ENCODE data around the gene ZBTB7C.

The ZBTB7C gene

GRCh38 chr18:48163738-48164115 is 245.5 kb downstream of the ZBTB7C start:
- in situ Hi-C loops (cut with MboI; ENCODE audit: low sequenced_read_pairs, unreplicated experiment), result no loop called here
- TF ChIP-seq CTCF (IDR thresholded peaks at IDR 0.05; ENCODE audit: borderline replicate concordance, control extremely low read depth, extremely low read depth, insufficient read depth, missing control alignments), result no peak
- no peak for DNase-seq (ENCODE audit: low spot score)

GRCh38 chr18:48162956-48163737 is 246.0 kb downstream of the ZBTB7C start:
- no peak for TF ChIP-seq CTCF (IDR thresholded peaks at IDR 0.05; ENCODE audit: borderline replicate concordance, control extremely low read depth, extremely low read depth, insufficient read depth, missing control alignments)
- no peak for DNase-seq (ENCODE audit: low spot score)
- in situ Hi-C loops (cut with MboI; ENCODE audit: low sequenced_read_pairs, unreplicated experiment), result no loop called here

DNA sequence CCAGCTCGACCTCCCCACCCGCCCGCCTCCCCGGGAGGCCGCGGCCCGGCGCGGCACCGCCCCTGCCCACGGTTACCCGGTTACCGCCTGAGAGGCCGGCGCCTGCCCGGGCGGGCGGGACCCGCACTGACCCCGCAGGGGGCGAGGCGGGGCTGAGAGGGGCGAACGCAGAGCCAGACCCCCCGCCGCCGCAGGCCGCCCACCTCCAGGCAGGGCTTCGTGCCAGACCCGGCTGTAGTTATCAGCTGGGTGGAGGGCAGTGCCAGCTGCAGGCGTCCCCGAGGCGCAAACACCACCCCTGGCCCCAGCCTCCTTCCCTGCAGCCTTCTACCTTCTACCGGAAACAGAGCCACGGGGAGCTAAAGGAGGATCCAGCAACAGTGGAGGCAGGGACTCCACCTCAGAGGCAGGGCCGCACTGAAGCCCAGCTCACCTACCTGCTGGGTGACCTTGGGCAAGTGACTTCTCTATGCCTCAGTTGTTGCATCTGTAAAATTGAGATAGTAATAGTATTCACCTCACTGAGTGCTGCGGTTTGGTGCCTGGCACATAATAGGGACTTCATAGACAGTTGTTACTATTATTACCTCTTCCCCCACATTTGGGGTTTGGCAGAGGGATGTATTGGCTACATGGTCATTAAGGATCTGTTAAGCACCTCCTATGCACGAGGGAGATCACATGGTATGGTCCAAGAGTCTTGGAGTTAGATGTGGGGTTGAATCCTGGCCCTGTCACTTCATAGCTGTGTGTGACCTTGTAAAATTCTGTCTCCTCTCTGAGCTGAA is 247.1 kb downstream of the ZBTB7C start:
- no peak for DNase-seq (ENCODE audit: low spot score)
- in situ Hi-C loops (cut with MboI; ENCODE audit: low sequenced_read_pairs, unreplicated experiment), result no loop called here
- no peak for TF ChIP-seq CTCF (IDR thresholded peaks at IDR 0.05; ENCODE audit: borderline replicate concordance, control extremely low read depth, extremely low read depth, insufficient read depth, missing control alignments)

DNA sequence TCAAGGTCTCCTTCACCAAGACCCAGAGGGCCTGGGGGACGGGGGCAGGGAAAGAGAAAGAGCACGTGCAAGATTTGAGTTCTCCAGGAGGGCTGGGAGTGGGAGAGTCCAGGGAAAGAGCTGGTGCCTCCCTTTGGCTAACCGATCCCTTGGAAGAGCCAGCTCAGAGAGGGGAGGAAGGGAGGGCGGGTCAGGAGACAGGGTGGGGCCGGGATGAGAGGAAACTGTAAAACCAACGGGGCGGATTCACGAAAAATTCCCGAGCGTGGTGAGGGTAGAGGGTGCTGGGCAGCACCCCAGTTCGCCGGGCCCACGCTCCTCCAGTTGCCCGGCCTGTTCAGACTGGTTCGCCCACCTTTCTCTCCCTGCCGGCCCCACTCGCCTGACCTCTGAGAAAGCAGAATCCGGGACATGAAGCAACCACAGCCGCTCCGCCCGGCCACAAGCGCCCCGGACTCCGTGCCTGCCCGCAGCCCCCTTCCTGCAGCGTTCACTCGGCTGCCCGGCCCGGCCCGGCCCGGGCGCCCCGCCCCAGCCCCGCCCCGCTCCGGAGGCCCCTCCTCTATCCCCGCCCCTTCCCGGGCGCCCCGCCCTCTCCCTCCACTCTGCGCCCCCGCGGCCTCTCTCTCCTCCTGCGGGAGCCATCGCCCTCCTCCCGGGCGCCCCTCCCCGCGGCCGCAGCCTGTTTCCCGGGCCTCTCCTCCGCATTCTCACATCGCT is 247.8 kb downstream of the ZBTB7C start:
- no peak for TF ChIP-seq CTCF (IDR thresholded peaks at IDR 0.05; ENCODE audit: borderline replicate concordance, control extremely low read depth, extremely low read depth, insufficient read depth, missing control alignments)
- DNase-seq (ENCODE audit: low spot score), result peak; percentile 91
- in situ Hi-C loops (cut with MboI; ENCODE audit: low sequenced_read_pairs, unreplicated experiment), result no loop called here

DNA sequence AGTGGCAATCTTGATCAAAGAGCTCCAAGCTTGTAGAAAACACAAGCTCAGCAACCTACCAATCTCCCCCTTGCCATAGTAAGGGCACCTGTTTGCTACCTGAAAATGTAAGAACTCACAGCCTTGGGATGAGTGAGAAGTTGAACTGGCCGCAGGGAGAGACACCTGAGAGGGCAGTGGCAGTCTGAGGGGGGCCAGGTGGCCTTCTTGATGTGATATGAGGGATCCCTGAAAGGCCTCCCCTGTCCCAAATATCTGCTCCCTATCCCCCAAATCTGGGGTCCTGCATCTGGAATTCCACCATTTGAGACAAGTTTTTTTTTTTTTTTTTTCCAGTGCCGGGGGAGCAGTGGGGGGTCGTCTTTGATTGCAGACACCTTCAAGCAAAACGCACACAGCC is 248.6 kb downstream of the ZBTB7C start:
- in situ Hi-C loops (cut with MboI; ENCODE audit: low sequenced_read_pairs, unreplicated experiment), result no loop called here
- TF ChIP-seq CTCF (IDR thresholded peaks at IDR 0.05; ENCODE audit: borderline replicate concordance, control extremely low read depth, extremely low read depth, insufficient read depth, missing control alignments), result no peak

DNA sequence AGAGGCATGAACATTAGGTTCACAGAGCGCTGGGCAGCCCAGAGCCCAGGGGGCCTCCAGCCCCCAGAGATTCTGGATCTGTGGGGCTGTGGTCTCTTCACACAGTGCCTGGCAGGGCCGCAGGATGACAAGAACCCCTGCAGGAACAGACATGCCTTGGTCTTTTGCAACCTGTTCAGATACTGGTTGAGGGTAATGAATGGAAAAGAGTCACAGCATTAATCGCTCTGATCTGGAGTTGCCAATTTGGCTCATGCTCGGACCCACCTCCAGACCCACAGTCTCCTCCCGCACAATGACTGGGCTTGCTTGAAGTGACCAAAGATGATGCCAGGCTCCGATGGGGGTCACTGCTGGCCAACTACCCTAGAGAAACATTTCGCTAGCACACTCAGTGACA is 249.4 kb downstream of the ZBTB7C start:
- TF ChIP-seq CTCF (IDR thresholded peaks at IDR 0.05; ENCODE audit: borderline replicate concordance, control extremely low read depth, extremely low read depth, insufficient read depth, missing control alignments), result no peak
- in situ Hi-C loops (cut with MboI; ENCODE audit: low sequenced_read_pairs, unreplicated experiment), result no loop called here
- DNase-seq (ENCODE audit: low spot score), result no peak

More for the DNA sequence above, 248.6 kb downstream of the ZBTB7C start:
- DNase-seq (ENCODE audit: low spot score), result no peak
